ENCODE data around the gene UBE2E1.
"Not testable (repeated sequence)": the region's sequence is repeated elsewhere in the genome, so short reads cannot be mapped to it uniquely, and the experiment has no call there.

Gene UBE2E1

DNA sequence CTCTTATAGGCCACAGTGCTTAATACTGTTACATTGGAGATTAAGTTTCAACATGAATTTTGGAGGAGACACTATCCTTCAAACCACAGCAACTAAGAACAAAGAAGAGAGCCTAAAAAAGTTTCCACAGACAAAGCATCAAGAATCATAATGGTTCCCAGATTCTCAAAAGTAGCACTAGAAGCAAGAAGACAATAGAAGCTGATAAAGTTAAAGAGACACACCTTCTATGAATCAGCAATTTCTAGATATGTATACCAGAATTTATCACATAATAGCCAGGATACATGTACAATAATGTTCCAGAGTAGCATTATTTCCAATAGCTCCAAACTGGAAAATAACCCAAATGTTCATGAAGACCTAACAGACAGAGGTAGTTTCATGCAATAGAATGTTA is 98.8 kb downstream of the UBE2E1 start:
- Histone ChIP-seq H3K4me3 (ENCODE audit: control insufficient read depth in 1 of 7, extremely low read depth in 1 of 7, insufficient read depth in 4 of 7, low read depth in 2 of 7, low read length in 6 of 7) (no peak overlapping the region), H3K36me3 (ENCODE audit: control insufficient read depth in 4 of 4, insufficient read depth in 4 of 4, low read length in 3 of 4) (peaks cover 13 to 30% (median 21%) of the 10 kb centered on the region in 4 experiments), H3K9me3 (ENCODE audit: control extremely low read depth in 1 of 5, control insufficient read depth in 4 of 5, insufficient read depth in 2 of 5, low read depth in 1 of 5, low read length in 4 of 5) (no peaks in the 10 kb centered on the region), H3K4me1 (ENCODE audit: control extremely low read depth in 1 of 4, control insufficient read depth in 4 of 4, insufficient read depth in 4 of 4, low read length in 3 of 4) (peaks cover 0 to 2% (median 0%) of the 10 kb centered on the region in 4 experiments), H3K27ac (ENCODE audit: insufficient read depth in 1 of 2, low read depth in 1 of 2, low read length in 2 of 2, poor library complexity in 1 of 2, severe bottlenecking in 2 of 2) (no peak overlapping the region), H3K27me3 (replicated peaks in 2 of 5; ENCODE audit: control insufficient read depth in 4 of 5, insufficient read depth in 5 of 5, low read length in 4 of 5) (no peaks in the 10 kb centered on the region)
- no peak for DNase-seq
- ChIA-PET CTCF (interaction anchor here (1.4 kb wide), 1 partner anchor 10 kb away, joined by 4 read pairs; no protein-coding TSS in a partner anchor), POLR2A (no interaction called here)

DNA sequence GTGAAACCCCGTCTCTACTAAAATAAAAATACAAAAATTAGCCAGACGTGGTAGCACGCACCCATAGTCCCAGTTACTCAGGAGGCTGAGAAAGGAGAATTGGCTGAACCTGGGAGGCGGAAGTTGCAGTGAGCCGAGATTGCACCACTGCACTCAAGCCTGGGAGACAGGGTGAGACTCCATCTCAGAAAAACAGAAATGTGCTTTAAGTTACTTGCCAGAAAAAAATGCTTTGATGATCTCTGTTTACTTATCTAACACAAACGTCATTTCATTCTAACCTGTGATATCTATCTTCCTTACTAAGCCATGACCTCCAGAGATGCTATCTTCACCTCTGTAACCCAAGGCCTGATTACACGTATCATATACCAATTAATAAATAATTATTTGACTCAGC is 103.6 kb downstream of the UBE2E1 start:
- no peaks in the 10 kb centered on the region for H3K9me3 ChIP-seq (ENCODE audit: control extremely low read depth in 1 of 5, control insufficient read depth in 4 of 5, insufficient read depth in 2 of 5, low read depth in 1 of 5, low read length in 4 of 5)

DNA sequence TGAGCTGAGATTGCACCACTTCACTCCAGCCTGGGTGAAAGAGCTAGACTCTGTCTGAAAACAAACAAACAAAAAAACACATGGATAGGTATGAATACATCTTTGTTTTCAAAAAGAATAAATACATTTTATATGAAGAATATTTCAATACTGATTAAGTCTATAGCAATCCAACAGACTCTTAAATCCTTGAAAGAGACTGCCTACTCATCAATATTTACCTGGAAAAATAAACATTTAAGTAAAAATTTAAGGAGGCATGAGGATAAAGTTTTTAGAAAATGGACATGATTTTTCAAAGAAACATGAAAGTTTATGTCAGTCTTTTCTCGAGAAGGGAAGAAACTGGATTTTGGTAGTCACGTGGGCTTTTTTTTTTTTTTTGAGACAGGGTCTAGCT is 105.6 kb downstream of the UBE2E1 start:
- POLR2A ChIA-PET, result no interaction called here
- no peaks in the 10 kb centered on the region for H3K9me3 ChIP-seq (ENCODE audit: control extremely low read depth in 1 of 5, control insufficient read depth in 4 of 5, insufficient read depth in 2 of 5, low read depth in 1 of 5, low read length in 4 of 5)
- peaks cover 0 to 19% (median 13%) of the 10 kb centered on the region in 4 experiments for H3K36me3 ChIP-seq (ENCODE audit: control insufficient read depth in 4 of 4, insufficient read depth in 4 of 4, low read length in 3 of 4)
- 100% methylated on average over 2 of the region's 2 CpGs for WGBS (ENCODE audit: insufficient coverage)
- no peaks in the 10 kb centered on the region for H3K27me3 ChIP-seq (replicated peaks in 2 of 5; ENCODE audit: control insufficient read depth in 4 of 5, insufficient read depth in 5 of 5, low read length in 4 of 5)
- peaks cover 12 to 19% (median 15%) of the 10 kb centered on the region in 4 experiments for H3K4me1 ChIP-seq (ENCODE audit: control extremely low read depth in 1 of 4, control insufficient read depth in 4 of 4, insufficient read depth in 4 of 4, low read length in 3 of 4)
- CTCF ChIA-PET, result interaction anchor here (1.0 to 1.1 kb wide), 2 partner anchors 14 to 26 kb away, joined by 3 read pairs; no protein-coding TSS in a partner anchor
- DNase-seq, result no peak
- no peak overlapping the region for H3K4me3 ChIP-seq (ENCODE audit: control insufficient read depth in 1 of 7, extremely low read depth in 1 of 7, insufficient read depth in 4 of 7, low read depth in 2 of 7, low read length in 6 of 7)
- H3K27ac ChIP-seq (ENCODE audit: insufficient read depth in 1 of 2, low read depth in 1 of 2, low read length in 2 of 2, poor library complexity in 1 of 2, severe bottlenecking in 2 of 2), result no peak overlapping the region

More for the DNA sequence above, 103.6 kb downstream of the UBE2E1 start:
- peaks cover 2 to 25% (median 15%) of the 10 kb centered on the region in 4 experiments for H3K36me3 ChIP-seq (ENCODE audit: control insufficient read depth in 4 of 4, insufficient read depth in 4 of 4, low read length in 3 of 4)
- no peak overlapping the region for H3K4me3 ChIP-seq (ENCODE audit: control insufficient read depth in 1 of 7, extremely low read depth in 1 of 7, insufficient read depth in 4 of 7, low read depth in 2 of 7, low read length in 6 of 7)
- no peaks in the 10 kb centered on the region for H3K27me3 ChIP-seq (replicated peaks in 2 of 5; ENCODE audit: control insufficient read depth in 4 of 5, insufficient read depth in 5 of 5, low read length in 4 of 5)
- ChIA-PET POLR2A (no interaction called here), CTCF (no interaction called here)
- no peak for DNase-seq
- H3K27ac ChIP-seq (ENCODE audit: insufficient read depth in 1 of 2, low read depth in 1 of 2, low read length in 2 of 2, poor library complexity in 1 of 2, severe bottlenecking in 2 of 2), result no peak overlapping the region
- H3K4me1 ChIP-seq (ENCODE audit: control extremely low read depth in 1 of 4, control insufficient read depth in 4 of 4, insufficient read depth in 4 of 4, low read length in 3 of 4), result peaks cover 0 to 2% (median under 1%) of the 10 kb centered on the region in 4 experiments
- WGBS (ENCODE audit: insufficient coverage), result 98% methylated on average over 5 of the region's 7 CpGs

DNA sequence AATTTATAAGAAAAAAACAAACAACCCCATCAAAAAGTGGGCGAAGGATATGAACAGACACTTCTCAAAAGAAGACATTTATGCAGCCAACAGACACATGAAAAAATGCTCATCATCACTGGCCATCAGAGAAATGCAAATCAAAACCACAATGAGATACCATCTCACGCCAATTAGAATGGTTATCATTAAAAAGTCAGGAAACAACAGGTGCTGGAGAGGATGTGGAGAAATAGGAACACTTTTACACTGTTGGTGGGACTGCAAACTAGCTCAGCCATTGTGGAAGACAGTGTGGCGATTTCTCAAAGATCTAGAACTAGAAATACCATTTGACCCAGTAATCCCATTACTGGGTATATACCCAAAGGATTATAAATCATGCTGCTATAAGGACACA is 106.6 kb downstream of the UBE2E1 start:
- H3K9me3 ChIP-seq (ENCODE audit: control extremely low read depth in 1 of 5, control insufficient read depth in 4 of 5, insufficient read depth in 2 of 5, low read depth in 1 of 5, low read length in 4 of 5); POLR2A ChIA-PET; H3K27ac ChIP-seq (ENCODE audit: insufficient read depth in 1 of 2, low read depth in 1 of 2, low read length in 2 of 2, poor library complexity in 1 of 2, severe bottlenecking in 2 of 2); DNase-seq; H3K4me3 ChIP-seq (ENCODE audit: control insufficient read depth in 1 of 7, extremely low read depth in 1 of 7, insufficient read depth in 4 of 7, low read depth in 2 of 7, low read length in 6 of 7); H3K27me3 ChIP-seq (replicated peaks in 2 of 5; ENCODE audit: control insufficient read depth in 4 of 5, insufficient read depth in 5 of 5, low read length in 4 of 5): not testable (repeated sequence)
- Histone ChIP-seq H3K4me1 (ENCODE audit: control extremely low read depth in 1 of 4, control insufficient read depth in 4 of 4, insufficient read depth in 4 of 4, low read length in 3 of 4) (peaks cover 12 to 20% (median 17%) of the 10 kb centered on the region in 4 experiments), H3K36me3 (ENCODE audit: control insufficient read depth in 4 of 4, insufficient read depth in 4 of 4, low read length in 3 of 4) (peaks cover 0 to 19% (median 13%) of the 10 kb centered on the region in 4 experiments)
- WGBS (ENCODE audit: insufficient coverage), result no CpG with 5 or more reads among the region's 3 CpGs
- CTCF ChIA-PET, result interaction anchor here (1.0 kb wide), 1 partner anchor 25 kb away, joined by 3 read pairs; no protein-coding TSS in a partner anchor

DNA sequence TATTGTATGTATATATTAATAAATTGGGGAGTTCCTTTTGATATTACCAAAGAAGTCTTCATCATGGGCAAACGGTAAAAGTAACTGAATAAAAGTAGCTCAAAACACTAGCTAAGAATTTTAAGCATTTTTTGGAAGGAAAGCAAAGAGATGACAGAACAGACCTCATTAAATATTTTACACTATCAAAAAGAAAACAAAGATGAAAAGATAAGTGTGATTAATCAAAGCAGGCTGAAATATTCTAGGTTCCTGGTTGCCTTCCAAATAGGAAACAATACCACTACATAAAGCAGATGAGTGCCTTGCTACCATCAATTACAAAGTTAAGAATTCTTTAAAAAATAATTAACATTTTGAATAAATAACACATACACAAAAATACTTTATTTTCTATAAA is 107.4 kb downstream of the UBE2E1 start:
- POLR2A ChIA-PET, result no interaction called here
- WGBS (ENCODE audit: insufficient coverage), result no CpG with 5 or more reads among the region's 1 CpG

DNA sequence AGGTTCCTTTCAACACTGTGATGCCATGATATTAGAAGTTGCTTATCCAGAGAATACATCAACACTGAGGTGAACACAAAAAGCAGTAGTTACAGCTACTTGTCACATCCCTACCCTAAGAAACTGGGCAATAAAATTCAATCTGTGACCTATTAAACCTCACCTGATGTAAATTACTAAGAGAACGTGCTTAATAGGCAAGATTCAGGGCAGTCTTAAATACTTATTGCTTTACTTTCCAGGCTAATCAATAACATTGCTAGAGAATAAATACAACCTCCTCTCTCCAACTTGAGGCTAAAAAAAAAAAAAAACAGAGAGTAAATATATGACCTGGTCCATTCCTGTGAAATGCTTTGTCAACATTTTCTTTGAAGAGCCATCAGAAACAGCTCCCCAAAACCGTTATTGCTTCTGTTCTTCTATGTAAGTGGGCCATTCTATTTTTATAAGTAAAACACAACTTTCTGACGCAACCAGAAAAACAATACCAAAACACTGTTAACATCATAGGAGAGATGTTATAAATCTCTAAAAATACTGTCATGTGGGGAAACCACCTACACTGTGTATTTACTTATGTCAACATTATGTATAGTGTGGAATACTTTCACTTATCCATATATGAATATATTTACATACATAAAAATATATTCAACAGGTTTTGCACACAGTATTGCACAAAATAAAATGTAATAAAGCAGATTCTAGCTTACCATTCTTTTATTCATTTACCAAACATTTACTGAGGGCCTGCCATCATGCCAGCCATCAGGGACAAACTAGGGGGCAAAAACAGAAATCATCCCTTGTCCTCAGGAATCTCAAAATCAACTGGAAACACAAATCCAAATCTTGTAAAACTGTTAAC is 108.4 kb downstream of the UBE2E1 start:
- CTCF ChIA-PET, result no interaction called here
- Histone ChIP-seq H3K4me1 (ENCODE audit: control extremely low read depth in 1 of 4, control insufficient read depth in 4 of 4, insufficient read depth in 4 of 4, low read length in 3 of 4) (peaks cover 20 to 33% (median 28%) of the 10 kb centered on the region in 4 experiments), H3K9me3 (ENCODE audit: control extremely low read depth in 1 of 5, control insufficient read depth in 4 of 5, insufficient read depth in 2 of 5, low read depth in 1 of 5, low read length in 4 of 5) (no peaks in the 10 kb centered on the region), H3K27me3 (replicated peaks in 2 of 5; ENCODE audit: control insufficient read depth in 4 of 5, insufficient read depth in 5 of 5, low read length in 4 of 5) (no peaks in the 10 kb centered on the region), H3K36me3 (ENCODE audit: control insufficient read depth in 4 of 4, insufficient read depth in 4 of 4, low read length in 3 of 4) (peaks cover 0 to 28% (median 19%) of the 10 kb centered on the region in 4 experiments), H3K27ac (ENCODE audit: insufficient read depth in 1 of 2, low read depth in 1 of 2, low read length in 2 of 2, poor library complexity in 1 of 2, severe bottlenecking in 2 of 2) (no peak overlapping the region), H3K4me3 (ENCODE audit: control insufficient read depth in 1 of 7, extremely low read depth in 1 of 7, insufficient read depth in 4 of 7, low read depth in 2 of 7, low read length in 6 of 7) (no peak overlapping the region)
- no peak for DNase-seq
- 60% methylated on average over 1 of the region's 3 CpGs for WGBS (ENCODE audit: insufficient coverage)
- POLR2A ChIA-PET, result no interaction called here

More for the DNA sequence above, 107.4 kb downstream of the UBE2E1 start:
- CTCF ChIA-PET, result interaction anchor here (0.6 kb wide), 1 partner anchor 717 kb away, joined by 3 read pairs; no protein-coding TSS in a partner anchor
- peaks cover 0 to 21% (median 16%) of the 10 kb centered on the region in 4 experiments for H3K36me3 ChIP-seq (ENCODE audit: control insufficient read depth in 4 of 4, insufficient read depth in 4 of 4, low read length in 3 of 4)
- no peak overlapping the region for H3K27ac ChIP-seq (ENCODE audit: insufficient read depth in 1 of 2, low read depth in 1 of 2, low read length in 2 of 2, poor library complexity in 1 of 2, severe bottlenecking in 2 of 2)
- no peak overlapping the region for H3K4me3 ChIP-seq (ENCODE audit: control insufficient read depth in 1 of 7, extremely low read depth in 1 of 7, insufficient read depth in 4 of 7, low read depth in 2 of 7, low read length in 6 of 7)
- no peaks in the 10 kb centered on the region for H3K9me3 ChIP-seq (ENCODE audit: control extremely low read depth in 1 of 5, control insufficient read depth in 4 of 5, insufficient read depth in 2 of 5, low read depth in 1 of 5, low read length in 4 of 5)
- H3K27me3 ChIP-seq (replicated peaks in 2 of 5; ENCODE audit: control insufficient read depth in 4 of 5, insufficient read depth in 5 of 5, low read length in 4 of 5), result no peaks in the 10 kb centered on the region
- no peak for DNase-seq
- peaks cover 14 to 24% (median 20%) of the 10 kb centered on the region in 4 experiments for H3K4me1 ChIP-seq (ENCODE audit: control extremely low read depth in 1 of 4, control insufficient read depth in 4 of 4, insufficient read depth in 4 of 4, low read length in 3 of 4)

Measured in common myeloid progenitor, CD34-positive (primary cell).